Measurements from ENCODE around the gene CCDC7. TPM values are rescaled to one million over a fixed set of nuclear protein-coding genes. Genes with fewer than 3 reads are reported as not detected.
"Not testable (repeated sequence)": the region's sequence is repeated elsewhere in the genome, so short reads cannot be mapped to it uniquely, and the experiment has no call there.

The CCDC7 gene
- total RNA-seq, 1 donor from 2014 or later: 146 TPM

- DNase-seq: no peak
Observed at GRCh38 chr10:32582946-32583345, 137.0 kb downstream of the CCDC7 start.

GRCh38 chr10:32598022-32598421, 152.1 kb downstream of the CCDC7 start:
- DNase-seq: not testable (repeated sequence)

GRCh38 chr10:32600317-32600716, 154.4 kb downstream of the CCDC7 start:
- DNase-seq: no peak

- DNase-seq: not testable (repeated sequence)
Observed at GRCh38 chr10:32601562-32601961, 155.6 kb downstream of the CCDC7 start.

GRCh38 chr10:32605787-32606186, 159.8 kb downstream of the CCDC7 start:
- DNase-seq: no peak

- not testable (repeated sequence) for DNase-seq
Observed at GRCh38 chr10:32610543-32610942, 164.6 kb downstream of the CCDC7 start.

GRCh38 chr10:32616438-32616837, 170.5 kb downstream of the CCDC7 start:
- DNase-seq: no peak

GRCh38 chr10:32618482-32618881, 172.5 kb downstream of the CCDC7 start:
- DNase-seq: no peak

- DNase-seq: no peak
Observed at GRCh38 chr10:32621969-32622368, 176.0 kb downstream of the CCDC7 start.

- no peak for DNase-seq
Observed at GRCh38 chr10:32622409-32622808, 176.5 kb downstream of the CCDC7 start.

GRCh38 chr10:32627183-32627582, 181.2 kb downstream of the CCDC7 start:
- DNase-seq: no peak

- no peak for DNase-seq
Observed at GRCh38 chr10:32629910-32630309, 184.0 kb downstream of the CCDC7 start.

- DNase-seq: no peak
Observed at GRCh38 chr10:32646535-32646934, 200.6 kb downstream of the CCDC7 start.

GRCh38 chr10:32650246-32650655, 204.3 kb downstream of the CCDC7 start:
- DNase-seq: no peak

- not testable (repeated sequence) for DNase-seq
Observed at GRCh38 chr10:32657430-32657829, 211.5 kb downstream of the CCDC7 start.

- DNase-seq: no peak
Observed at GRCh38 chr10:32661346-32661745, 215.4 kb downstream of the CCDC7 start.

GRCh38 chr10:32680803-32681557, 235.0 kb downstream of the CCDC7 start:
- DNase-seq: no peak

- no peak for DNase-seq
Observed at GRCh38 chr10:32684291-32684690, 238.4 kb downstream of the CCDC7 start.

GRCh38 chr10:32687116-32687515, 241.2 kb downstream of the CCDC7 start:
- no peak for DNase-seq

GRCh38 chr10:32687546-32687945, 241.6 kb downstream of the CCDC7 start:
- no peak for DNase-seq

- DNase-seq: no peak
Observed at GRCh38 chr10:32692174-32692573, 246.2 kb downstream of the CCDC7 start.

- no peak for DNase-seq
Observed at GRCh38 chr10:32693441-32693979, 247.6 kb downstream of the CCDC7 start.

GRCh38 chr10:32699683-32700082, 253.7 kb downstream of the CCDC7 start:
- DNase-seq: not testable (repeated sequence)

GRCh38 chr10:32713560-32713959, 267.6 kb downstream of the CCDC7 start:
- DNase-seq: no peak

All from occipital lobe (tissue), 2 donors.